Measurements from ENCODE around the gene IFNL2.
"Not testable (repeated sequence)": the region's sequence is repeated elsewhere in the genome, so short reads cannot be mapped to it uniquely, and the experiment has no call there.

IFNL2 gene

DNA sequence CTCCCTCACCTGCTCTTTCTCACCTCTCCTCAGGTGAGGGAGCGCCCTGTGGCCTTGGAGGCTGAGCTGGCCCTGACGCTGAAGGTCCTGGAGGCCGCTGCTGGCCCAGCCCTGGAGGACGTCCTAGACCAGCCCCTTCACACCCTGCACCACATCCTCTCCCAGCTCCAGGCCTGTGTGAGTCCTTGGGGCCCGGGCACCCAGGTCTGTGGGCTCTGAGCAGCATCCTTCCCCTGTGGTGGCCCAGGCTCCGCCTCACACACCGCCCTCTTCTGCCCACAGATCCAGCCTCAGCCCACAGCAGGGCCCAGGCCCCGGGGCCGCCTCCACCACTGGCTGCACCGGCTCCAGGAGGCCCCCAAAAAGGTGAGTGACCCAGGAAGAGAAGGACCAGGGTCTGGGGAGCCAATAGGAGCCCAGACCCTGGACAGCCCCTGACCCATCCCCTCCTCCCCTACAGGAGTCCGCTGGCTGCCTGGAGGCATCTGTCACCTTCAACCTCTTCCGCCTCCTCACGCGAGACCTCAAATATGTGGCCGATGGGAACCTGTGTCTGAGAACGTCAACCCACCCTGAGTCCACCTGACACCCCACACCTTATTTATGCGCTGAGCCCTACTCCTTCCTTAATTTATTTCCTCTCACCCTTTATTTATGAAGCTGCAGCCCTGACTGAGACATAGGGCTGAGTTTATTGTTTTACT, 29.9 kb downstream of the IFNL2 start:
- no peak for DNase-seq

DNA sequence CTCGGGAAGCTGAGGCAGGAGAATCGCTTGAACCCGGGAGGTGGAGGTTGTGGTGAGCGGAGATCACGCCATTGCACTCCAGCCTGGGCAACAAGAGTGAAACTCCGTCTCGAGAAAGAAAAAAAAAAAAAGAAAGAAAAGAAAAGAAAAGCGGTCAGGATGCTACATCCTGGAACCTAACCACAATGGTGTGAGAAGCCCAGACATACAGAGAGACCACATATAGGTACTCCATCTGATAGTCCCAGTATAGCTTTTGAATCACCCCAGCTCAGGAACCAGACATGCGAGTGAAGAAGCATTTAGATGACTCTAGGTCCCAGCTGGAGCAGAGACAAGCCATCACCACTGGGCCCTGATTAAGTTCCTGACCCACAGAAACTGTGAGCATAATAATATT, 31.2 kb downstream of the IFNL2 start:
- no peak for DNase-seq

DNA sequence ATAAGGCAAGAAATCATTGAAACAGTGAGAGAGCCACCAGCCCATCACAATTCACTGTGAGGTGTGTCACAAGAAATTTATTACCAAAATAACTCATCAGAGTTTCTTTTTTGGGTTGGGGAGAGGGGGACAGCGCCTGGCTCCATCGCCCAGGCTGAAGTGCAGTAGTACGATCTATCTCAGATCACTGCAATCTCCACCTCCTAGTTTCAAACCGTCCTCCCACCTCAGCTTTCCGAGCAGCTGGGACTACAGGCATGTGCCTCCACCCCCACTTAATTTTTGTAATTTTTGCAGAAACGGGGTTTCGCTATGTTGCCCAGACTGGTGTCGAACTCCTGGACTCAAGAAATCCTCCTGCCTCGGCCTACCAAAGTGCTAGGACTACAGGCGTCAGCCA, 31.6 kb downstream of the IFNL2 start:
- no peak for DNase-seq

DNA sequence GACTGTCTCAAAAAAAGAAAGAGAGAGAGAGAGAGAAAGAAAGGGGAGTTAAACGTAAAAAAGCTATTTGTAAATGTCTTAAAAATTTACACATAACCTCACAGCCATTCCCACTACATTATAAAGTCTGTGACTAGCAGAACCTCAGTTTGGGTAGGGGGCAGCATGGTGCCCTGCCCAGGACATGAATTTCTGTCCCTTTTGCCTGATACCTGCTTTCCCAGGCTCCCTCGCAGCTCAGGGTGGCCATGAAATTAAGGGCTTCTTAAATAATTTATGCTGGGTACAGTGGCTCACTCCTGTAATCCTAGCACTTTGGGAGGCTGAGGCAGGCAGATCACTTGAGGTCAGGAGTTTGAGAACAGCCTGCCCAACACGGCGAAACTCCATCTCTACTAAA, 32.8 kb downstream of the IFNL2 start:
- no peak for DNase-seq

DNA sequence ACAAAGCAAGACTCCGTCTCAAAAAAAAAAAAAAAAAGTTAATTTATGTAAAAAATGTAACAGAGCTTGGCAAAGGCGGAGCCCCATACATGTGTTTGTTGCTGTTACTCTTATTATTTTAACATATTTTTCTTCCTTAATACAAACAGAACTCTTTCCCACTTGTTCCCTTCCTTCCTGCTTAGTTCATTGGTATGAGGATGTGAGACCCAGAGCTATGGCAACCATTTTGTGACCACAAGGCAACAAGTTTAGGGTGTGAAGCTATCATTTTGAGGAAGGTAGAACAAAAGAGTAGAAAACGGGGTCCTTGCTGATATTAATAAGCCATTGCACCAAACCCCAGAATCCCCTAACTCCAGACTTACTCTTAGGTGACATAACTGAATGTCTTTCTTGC, 33.4 kb downstream of the IFNL2 start:
- DNase-seq, result no peak

DNA sequence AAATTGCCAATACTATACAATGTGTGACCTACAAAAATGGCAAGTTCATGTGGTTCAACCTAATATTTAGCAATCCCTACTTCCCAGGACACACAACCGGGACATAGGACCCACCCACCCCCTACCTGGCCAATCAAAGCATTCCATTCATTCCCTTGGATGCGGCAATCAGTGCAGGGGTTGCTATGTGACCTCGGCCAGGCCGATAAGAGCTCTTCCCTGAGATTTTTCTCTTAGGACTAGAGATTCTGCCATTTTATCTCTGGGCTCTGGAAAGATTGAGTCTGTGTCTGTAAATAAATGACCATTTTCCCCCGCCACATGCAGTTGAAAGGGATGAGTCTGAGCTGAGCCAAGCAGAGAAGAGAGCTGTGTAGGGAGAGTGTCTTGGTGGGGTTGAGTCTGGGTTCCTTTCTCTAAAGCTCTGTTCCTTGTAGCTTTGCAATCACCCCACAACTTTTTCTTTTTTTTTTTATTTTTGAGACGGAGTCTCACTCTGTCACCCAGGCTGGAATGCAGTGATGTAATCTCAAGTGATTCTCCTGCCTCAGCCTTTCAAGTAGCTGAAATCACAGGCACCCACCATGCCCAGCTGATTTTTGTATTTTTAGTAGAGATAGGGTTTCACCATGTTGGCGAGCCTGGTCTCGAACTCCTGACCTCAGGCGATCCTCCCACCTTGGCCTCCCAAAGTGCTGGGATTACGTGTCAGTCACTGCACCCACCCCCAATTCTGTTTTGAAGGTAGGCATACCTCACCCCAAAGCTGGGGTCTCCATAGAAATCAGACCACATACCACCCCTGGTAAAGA, 35.4 kb downstream of the IFNL2 start:
- DNase-seq, result no peak

DNA sequence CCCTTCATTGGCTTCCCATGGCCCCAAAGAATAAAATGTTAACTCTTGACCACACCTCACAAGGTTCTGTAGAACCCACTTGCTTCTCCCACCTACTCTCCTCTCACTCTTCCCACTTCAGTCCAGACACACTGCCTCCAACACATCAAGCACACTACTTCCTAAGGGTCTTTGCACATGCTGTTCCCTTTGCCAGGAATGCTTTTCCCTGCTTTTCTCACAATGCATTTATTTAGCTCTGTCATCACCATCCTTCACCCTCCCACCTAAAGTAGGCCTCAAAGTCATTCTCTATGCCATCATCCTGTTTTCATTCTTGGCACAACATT, 36.0 kb downstream of the IFNL2 start:
- no peak for DNase-seq

DNA sequence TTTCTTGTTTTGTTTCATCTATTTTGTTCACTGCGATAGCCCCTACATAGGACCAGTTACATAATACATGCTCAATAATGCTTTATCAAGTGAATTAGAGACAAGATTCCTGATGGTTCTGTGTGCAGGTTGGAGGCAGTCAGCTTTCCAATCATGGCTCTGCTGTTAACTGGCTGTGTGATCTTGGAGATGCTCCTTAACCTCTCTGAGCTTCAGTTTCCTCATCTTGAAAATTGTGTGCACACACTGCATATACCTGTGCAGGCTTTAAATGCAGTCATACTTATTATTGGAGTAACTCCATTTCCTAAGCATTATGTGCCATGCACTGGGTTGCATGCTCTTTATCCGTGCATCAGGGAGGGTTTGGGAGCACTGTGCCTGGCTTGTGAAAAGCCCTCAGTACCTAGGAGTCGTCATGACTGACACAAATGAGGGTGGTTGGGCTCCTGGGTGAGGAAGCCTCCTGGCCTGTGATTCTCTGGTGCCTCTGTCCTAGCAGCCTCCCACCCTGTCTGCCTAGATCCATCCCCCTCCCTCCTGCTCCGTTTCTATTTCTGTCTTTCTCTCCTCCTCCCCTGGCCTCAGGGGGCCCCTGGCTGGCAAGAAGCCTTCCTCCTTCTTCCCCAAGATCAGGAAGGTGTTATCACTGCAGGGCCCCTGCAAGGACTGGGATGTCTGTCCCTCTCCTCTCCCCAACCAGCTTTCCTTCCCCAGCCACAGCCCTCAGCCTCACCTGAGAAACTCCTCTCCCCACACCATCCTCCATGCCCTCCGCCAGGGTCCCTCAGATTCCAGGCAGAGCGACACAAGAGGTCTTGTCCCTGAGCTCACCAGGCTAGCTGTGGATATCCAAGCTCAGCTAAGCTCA, 36.7 kb downstream of the IFNL2 start:
- DNase-seq, result no peak

DNA sequence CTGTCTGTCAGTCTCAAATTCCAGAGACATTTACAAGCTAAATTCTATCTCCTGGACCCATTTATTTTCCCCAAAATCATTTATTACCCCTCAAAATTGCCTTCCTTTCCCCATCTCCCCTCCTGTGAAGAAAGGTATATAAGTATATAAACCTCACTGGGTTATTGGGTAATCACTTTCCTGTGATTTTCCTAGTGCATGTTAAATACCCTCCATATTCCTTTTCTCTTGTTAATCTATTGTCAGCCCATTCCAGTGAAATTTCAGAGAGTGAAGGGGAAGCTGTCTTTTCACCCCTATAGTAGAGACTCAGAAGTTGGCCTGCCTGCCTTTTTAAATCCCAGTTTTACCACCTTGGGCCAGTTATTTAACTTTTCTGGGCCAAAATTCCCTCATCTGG, 37.9 kb downstream of the IFNL2 start:
- no peak for DNase-seq

DNA sequence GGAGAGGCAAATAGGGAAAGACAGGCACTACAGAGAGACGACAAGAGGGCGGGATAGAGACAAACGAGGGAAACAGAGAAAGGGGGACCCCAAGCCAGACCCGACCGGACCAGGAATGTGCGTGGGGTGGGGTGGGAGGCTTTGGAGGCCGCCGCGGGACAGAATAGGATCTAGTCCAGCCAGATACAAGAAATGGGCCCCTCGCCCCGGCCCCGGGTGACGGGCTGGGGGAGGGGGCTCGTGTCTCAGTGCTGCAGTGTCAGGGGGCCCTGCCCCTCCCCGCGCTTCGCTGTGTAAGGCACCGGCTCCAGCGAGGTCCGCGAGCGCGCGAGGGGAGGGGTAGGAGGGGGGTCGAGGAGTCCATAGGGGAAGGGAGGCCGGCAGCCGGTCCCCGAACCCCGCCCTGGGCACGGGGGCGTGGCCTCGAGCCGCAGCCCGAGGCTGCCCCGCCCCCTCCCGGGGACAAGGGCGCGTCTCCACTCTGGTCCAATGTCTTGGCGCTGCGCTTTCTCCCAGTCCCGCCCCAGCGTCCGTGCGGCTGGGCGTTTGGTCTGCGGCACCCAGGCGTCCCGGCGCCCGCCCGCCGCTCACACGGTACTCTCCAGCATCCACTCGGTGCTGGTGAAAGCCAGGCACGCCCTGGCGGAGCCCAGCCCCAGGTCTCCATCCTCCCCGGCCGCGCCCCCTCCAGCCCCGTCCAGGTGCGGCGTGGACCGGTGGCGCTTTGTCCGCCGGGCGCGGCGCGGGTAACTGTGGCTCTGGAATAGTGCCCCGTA, 39.0 kb downstream of the IFNL2 start:
- DNase-seq, result no peak

DNA sequence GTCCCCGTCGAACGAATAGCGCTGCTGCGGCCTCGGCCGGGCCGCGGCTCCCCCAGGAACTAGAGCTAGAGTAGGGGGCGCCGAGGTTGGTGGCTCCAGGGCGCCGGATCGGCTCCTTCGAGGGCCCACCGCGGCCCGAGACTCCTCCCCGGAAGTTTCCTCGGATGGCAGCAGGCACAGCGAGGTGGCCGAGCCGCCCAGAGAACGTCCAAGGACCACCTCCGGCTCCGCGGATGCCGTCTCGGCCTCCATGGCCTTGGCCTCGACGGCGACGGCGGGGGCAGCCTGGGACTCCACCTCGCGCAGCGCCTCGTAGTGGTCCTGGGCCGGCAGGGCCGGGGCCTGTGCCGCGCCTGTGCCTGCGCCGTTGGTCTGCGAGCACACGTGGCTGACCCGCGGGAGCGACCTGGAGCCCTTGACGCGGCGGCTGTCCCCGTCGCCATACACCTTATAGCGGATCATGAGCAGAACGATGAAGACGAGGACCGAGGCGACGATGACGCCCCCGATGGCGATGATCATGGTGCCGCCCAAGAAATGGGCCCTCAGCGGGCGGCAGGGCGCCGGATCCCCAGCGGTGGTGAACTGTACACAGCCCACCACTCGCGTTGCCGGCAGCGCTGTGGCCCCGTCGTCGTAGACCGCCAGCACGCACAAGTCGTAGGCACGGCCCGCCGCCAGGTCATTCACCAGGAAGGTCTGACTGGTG, 39.8 kb downstream of the IFNL2 start:
- no peak for DNase-seq

DNA sequence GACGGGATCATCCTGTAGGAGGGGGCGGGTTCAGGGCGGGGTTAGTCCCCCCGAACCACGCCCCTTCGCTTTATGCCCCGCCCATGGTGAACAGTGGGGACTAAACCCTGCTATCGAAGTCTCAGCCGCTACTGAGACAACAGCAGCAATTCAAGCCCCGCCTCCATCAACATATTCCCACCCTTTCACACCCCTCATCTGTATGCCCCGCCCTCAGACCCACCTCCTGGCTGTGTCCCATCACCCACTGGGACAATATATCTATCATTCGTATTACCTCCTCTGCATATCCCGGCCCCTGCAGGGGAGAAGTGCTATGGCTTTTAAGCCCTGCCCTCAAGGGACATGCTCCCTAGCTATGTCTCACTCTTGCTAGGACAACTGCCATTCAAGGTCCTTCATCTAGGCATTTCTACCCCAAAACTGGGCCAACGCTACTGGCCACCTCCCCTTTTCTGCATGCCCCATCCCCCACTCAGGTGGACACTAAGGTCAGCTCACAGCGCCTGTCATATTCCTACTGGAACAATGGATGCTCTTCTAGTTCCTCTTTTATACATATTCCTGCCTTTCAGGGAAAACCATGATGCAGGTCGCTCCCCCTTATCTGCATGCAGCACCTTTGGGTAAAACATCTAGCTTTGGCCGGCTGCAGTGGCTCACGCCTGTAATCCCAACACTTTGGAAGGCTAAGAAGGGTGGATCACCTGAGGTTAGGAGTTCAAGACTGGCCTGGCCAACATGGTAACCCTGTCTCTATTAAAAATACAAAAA, 40.5 kb downstream of the IFNL2 start:
- DNase-seq, result no peak

DNA sequence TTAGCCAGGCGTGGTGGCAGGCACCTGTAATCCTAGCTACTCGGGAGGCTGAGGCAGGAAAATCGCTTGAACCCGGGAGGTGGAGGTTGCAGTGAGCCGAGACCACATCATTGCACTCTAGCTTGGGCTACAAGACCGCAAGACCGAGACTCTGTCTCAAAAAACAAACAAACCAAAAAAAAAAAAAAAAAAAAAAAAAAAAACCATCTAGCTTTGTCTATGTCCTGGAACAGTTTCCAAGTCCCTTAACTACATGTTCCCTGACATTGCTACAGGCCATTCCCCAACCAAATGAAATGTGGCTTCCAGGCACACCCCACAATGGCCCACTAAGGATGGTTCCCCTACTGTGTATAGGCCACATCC, 41.1 kb downstream of the IFNL2 start:
- DNase-seq, result not testable (repeated sequence)

DNA sequence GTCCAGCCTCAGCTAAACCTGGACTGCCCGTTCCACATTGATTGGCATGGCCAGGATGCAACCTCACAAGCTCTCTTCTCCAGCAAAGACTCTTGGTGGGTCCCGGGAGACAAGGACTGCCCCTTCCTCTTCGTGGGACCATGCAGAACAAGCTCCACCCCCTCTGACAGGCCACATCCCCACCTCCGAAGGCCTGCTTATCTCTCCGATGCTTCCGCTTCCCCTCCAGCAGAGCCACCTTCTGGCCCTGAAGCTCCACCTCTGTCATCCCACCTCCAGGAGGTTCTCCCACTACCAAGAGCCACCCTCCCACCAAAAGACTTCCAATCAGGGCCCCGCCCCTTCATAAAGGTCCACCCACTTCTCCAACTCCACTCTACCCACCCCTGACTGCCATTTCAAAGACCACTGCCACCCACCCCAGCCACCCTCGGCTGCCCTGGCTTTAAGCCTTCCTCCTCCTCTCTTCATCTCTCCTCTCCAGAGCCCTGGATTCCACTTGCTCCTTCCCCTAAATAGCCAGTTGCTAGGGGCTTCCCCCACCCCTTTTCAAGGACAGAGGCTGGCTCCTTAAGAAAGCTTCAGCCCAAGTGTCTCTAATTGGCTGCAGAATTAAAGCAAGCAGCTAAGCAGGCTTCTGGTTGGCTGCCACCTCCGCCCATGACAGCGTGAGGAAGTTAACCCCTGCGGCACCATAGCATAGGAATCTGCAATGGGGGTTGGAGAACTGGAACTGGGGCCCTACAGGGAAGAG, 42.5 kb downstream of the IFNL2 start:
- no peak for DNase-seq

DNA sequence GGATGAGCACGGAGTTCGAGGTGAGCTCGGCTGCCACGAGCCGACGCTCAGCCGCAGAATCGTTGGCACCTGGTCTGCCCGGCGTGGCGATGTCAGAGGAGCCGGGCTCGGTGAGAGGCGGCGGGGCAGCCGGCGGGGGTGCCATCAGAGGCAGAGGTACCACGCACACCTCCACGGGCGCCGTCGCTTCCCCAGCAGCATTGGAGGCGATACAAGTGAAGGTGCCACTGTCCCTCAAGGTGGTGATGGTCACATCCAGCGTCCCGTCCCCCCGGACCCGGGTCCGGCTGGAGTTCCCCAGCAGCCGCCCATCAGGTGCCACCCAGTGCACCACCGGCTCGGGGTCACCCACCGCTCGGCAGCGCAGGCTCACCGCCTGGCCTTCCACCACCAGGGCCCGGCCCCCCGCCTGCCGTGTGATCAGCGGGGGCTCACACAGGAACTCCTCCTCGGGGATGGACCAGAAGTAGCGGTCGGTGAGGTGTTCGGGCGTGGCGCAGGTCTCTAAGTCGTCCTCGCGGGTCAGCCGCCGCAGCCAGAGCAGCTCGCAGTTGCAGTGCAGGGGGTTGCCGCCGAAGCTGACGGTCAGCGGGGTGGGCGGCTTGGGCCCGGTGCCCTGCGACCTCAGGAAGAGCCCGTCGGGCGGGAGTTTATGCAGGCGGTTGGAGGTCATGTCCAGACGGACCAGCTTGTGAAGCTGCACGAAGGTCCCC, 46.0 kb downstream of the IFNL2 start:
- no peak for DNase-seq

DNA sequence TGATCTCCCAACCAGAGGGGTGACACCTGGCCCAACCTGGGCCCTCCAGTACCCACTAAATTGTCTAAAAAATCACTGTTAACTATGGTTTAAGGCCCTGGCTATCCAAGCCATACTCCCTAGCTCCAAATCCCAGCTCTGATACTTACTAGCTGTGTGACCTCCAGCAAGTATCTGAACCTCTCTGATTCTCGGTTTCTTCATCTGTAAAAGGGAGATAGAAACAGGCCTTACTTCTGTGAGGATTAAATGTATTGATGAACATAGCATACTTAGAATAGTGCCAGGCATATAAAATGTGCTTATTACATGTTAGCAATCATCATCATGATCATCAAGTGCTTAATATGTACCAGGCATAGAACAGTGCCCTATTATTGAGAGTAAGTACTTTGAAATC, 47.7 kb downstream of the IFNL2 start:
- DNase-seq, result no peak

DNA sequence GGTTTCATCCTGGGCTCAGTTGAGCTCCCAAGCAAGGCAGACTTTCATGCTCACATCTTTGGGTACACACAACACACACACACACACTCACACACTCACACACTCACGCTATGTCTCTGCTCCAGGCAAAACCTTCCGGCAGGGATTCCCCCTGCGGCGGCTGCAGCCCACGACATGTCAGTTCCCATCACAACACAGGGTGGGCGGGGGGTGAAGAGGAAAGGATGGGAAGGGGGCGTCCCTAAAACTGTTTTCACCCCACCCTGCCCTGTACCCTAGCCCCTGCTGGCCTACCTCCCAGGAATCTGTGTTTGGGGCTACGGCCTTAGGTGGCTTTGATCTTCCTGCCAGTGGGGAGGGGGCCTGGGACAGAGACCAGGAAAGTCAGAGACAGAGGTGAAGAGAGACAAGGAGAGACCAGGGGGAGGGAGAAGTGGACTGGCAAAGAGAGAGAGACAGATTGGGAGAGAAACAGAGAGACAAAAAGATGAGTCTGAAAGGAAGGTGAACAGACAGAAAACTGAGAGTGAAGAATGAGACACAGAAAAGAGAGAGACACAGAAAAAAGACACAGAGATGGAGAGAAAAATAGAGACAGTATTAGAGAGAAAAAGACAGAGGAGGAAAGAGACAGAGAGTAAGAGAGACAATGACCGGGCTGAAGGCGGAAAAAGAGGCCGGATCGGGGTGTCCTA, 48.6 kb downstream of the IFNL2 start:
- no peak for DNase-seq

DNA sequence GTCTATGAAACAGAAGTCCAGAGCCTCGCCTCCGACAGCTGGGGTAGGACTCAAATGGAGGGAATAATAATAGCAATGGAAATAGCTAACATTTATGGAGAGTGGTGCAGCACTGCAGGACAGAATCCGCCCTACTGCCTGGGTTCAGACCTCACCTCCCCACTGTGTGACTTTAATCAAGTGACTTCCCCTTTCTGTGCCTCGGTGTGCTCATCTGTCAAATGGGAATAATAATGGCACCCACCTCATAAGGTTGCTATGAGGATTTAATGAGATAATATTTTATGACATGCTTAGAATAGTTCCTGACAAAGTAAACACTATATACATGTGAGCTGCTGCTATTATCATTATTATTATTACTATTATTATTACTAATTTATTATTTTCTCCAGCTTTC, 49.3 kb downstream of the IFNL2 start:
- no peak for DNase-seq

DNA sequence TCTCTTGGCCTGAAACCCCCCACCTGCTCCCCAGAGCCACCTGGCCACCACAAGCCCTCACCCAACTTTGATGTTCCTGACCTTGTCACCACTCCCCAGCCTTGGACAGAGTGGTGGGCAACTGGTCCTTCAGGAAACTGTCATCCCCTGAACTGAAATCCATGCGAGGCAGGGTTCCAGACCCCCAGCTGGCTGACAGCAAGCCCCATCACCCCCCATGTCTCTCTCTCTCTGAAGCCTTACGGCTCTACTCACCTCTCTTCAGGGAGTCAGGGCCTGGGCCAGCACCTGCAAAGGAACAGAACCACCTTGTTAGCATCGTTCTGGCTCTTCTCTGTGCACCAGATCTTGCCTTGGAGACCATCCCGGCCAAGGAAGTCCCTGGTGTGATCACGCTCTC, 49.9 kb downstream of the IFNL2 start:
- no peak for DNase-seq

DNA sequence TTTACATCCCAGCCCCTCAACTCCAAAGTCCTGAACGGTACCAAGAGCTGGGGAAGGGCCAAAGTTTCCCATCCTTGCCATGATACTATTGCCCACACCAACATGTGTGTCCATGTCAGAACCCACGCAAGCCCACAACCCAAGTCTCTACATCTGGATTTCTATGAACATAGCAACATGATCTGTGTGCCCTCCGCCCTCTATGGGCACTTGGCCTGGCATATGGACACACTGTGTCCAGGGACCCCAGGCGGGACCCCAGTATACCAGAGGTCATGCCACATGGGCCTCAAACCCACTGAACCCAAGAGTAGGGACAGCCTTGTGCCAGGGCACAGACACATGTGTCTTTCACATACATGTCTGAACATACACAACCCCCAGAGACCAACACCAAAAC, 50.5 kb downstream of the IFNL2 start:
- DNase-seq, result no peak
